ENCODE data around the gene TLE3.

TLE3 gene

DNA sequence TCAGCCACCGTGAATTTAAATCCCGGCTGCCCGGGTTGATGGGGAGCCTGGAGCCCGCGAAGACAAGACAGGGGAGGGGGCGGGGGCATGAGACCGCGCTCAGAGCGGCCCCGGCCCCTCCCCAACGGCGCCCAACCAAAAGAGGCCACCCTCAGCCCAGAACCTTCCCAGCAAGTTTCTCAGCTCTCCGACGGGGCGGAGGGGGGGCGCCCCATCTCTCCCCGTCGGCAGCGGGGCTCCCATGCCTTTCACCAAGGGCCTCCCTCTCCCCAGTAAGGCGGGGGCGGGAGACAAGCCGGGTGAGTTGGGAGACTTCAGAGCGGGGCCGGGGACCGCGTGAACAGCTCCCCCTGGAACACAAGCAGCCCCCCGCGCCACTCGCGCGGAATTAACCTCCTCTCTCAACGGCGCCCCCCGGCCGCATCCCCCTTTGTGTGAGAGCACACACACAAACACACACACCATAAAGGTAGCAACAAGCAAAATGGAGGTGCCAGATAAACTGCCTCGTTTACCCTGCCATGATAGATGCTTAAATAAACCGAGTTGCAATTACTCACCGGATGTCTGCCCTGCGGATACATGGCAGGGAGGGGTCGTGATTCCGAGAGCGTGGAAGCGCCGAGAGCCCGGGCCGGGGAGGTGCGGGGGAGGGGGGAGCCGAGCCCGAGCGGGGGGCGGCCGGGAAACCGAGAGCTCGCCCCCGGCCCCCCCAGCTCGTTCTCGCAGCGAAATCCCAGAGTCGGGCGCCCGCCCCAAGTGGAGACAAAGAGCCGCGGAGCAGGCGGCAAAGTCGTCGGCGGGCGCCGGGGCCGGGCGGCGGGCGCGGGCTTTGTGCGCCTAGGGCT is 1.3 kb downstream of the TLE3 start:
- H3K9me3 ChIP-seq (ENCODE audit: control insufficient read depth in 1 of 2, low read length in 2 of 2) = no peaks in the 10 kb centered on the region
- H3K4me1 ChIP-seq (ENCODE audit: control insufficient read depth in 1 of 2, insufficient read depth in 2 of 2, low read length in 2 of 2) = peaks cover 20 to 53% of the 10 kb centered on the region in 2 donors
- peak overlapping the region; percentile 56 for H3K27ac ChIP-seq (ENCODE audit: low read length)

DNA sequence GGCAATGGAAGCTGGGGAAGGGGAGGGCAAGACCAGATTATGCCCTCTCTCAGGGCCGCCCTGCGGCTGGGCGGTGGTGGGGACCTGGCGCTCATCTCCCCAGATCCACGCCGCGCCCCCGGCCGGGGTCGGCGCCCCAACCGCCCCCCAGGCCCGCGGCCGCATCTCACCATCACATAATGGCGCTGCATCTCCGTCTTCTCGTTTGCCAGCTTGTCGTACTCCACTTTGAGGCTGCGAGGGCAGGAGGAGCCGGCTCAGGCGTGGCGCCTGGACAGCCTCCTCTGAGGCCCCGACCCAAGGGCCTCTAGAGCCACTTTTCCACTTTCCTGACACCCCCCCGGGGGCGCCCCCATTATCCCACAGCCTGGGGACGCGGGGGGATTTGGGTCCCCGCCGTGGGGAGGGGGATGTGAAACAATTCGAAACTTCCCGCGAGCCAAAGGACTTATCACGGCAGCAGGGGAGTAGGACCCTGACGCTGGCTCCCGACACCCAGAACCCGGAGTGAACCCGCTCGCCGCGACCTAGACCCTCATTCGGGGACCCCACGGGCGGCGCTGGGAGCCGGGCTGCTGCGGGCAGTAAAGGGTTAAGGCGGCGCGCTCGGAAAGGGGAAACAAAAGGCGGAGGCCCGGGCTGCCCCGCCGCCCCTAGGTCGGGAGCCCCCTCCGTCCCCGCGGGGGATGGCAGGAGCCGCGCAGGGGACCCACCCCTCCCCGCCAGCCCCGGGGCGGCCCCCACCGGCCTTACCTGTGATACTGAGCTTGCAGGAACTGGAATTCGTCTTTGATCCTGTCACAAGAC is 2.1 kb downstream of the TLE3 start:
- Histone ChIP-seq H3K9me3 (ENCODE audit: control insufficient read depth in 1 of 2, low read length in 2 of 2) (no peaks in the 10 kb centered on the region), H3K27ac (ENCODE audit: low read length) (peak overlapping the region; percentile 47), H3K36me3 (ENCODE audit: control insufficient read depth in 1 of 2, insufficient read depth in 2 of 2, low read length in 2 of 2) (peaks cover 0 to 5% of the 10 kb centered on the region in 2 donors), H3K4me1 (ENCODE audit: control insufficient read depth in 1 of 2, insufficient read depth in 2 of 2, low read length in 2 of 2) (peaks cover 24 to 50% of the 10 kb centered on the region in 2 donors), H3K27me3 (ENCODE audit: low read depth, low read length) (no peaks in the 10 kb centered on the region), H3K4me3 (ENCODE audit: low read depth in 1 of 2, low read length in 2 of 2) (peak overlapping the region; percentile 80 to 91)

More for the DNA sequence above, 1.3 kb downstream of the TLE3 start:
- Histone ChIP-seq H3K4me3 (ENCODE audit: low read depth in 1 of 2, low read length in 2 of 2) (peak overlapping the region; percentile 80 to 91), H3K27me3 (ENCODE audit: low read depth, low read length) (no peaks in the 10 kb centered on the region), H3K36me3 (ENCODE audit: control insufficient read depth in 1 of 2, insufficient read depth in 2 of 2, low read length in 2 of 2) (peaks cover 0 to 5% of the 10 kb centered on the region in 2 donors)

DNA sequence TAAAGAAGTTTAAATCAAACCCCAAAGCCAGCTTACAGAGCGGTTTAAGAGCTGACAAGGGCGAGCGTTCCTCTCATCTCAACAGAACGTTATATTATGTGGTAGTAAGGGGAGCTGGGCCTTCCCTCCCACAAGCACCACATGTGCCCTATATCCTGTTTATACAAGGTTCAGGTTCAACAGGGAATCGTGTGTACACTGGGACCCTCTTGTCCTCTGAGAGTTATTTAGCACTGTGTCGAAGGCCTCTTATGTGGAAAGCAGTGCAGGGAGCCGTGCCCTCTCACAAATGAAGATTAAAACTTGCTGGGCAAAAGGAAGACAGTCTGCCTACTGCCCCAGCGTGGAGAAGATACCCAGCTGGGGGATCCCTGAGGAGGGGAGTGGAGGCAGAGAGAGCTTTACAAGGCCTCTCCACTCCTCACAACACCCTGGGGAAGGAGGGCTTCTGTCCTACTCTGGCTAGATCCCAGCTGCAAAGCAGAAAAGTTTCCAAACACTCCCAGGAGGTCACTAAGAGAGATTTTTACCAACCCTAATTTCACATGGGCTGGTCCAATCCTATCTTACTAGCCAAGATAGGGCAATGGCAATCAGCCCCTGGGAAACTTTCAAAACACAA is 2.9 kb downstream of the TLE3 start:
- H3K4me1 ChIP-seq (ENCODE audit: control insufficient read depth in 1 of 2, insufficient read depth in 2 of 2, low read length in 2 of 2) = peaks cover 24 to 45% of the 10 kb centered on the region in 2 donors
- H3K27ac ChIP-seq (ENCODE audit: low read length) = peak overlapping the region; percentile 47
- H3K36me3 ChIP-seq (ENCODE audit: control insufficient read depth in 1 of 2, insufficient read depth in 2 of 2, low read length in 2 of 2) = peaks cover 0 to 5% of the 10 kb centered on the region in 2 donors
- H3K27me3 ChIP-seq (ENCODE audit: low read depth, low read length) = no peaks in the 10 kb centered on the region
- peak overlapping the region; percentile 57 to 91 for H3K4me3 ChIP-seq (ENCODE audit: low read depth in 1 of 2, low read length in 2 of 2)
- H3K9me3 ChIP-seq (ENCODE audit: control insufficient read depth in 1 of 2, low read length in 2 of 2) = no peaks in the 10 kb centered on the region

DNA sequence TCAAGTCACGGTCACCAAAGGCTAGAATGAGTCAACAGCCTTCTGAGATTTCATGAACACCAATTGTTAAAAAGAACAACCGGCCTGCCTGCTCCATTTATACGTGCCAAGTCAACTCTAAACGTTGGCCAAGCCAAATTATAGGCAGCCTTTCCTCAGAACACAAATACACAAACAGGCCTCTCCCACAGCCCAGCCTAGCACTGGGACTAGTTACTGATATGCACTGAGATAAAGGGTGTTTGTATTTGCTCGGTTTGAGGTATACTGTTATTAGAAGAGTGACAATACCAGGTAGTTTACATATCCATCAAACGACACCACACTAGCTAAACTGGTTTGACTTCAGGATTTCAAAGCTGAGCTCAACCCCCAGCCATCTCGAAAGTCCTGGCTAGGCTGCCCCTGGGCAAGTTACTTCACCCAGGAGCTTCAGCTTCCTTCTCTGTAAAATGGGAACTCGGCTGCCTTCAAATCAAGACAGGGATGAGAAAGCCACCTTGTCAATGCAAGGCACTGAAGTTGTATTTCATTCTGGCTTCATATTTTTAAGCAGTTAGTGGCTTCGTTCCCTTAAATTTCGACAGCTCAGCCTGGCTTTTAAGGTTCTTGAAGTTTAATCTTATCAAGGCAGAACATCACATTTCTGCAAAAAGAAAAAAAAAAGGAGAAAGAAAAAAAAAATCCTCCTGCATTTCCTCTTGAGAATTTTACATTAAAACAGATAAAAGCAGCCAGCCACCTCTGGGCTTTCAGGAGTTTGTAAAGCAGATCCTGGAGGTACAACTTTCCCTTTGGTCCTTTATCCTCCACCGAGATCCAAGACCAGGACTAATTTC is 4.0 kb downstream of the TLE3 start:
- H3K27ac ChIP-seq (ENCODE audit: low read length) = no peak overlapping the region
- peaks cover 30 to 54% of the 10 kb centered on the region in 2 donors for H3K4me1 ChIP-seq (ENCODE audit: control insufficient read depth in 1 of 2, insufficient read depth in 2 of 2, low read length in 2 of 2)
- peak overlapping the region; percentile 17 to 34 for H3K4me3 ChIP-seq (ENCODE audit: low read depth in 1 of 2, low read length in 2 of 2)
- peaks cover 0 to 5% of the 10 kb centered on the region in 2 donors for H3K36me3 ChIP-seq (ENCODE audit: control insufficient read depth in 1 of 2, insufficient read depth in 2 of 2, low read length in 2 of 2)
- no peaks in the 10 kb centered on the region for H3K27me3 ChIP-seq (ENCODE audit: low read depth, low read length)
- no peaks in the 10 kb centered on the region for H3K9me3 ChIP-seq (ENCODE audit: control insufficient read depth in 1 of 2, low read length in 2 of 2)

DNA sequence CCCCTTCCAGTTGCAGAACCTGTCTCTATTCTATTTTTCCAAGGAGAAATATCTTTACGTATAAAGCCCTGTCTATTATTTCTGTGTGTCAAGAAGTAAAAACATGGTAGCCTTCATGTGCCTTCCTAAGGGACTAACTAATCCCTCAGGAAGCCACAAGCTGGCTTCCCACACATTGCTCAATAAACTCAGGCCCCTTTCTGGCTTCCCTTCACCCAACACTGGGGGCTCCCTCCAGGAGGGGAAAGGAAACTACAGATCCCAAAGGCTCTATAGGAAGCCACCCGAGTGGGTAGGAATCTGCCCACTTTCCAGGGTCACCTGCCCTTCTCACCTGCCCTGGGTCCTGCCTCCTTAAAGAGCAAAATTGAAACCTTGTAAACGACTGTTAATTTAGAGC is 4.6 kb downstream of the TLE3 start:
- H3K36me3 ChIP-seq (ENCODE audit: control insufficient read depth in 1 of 2, insufficient read depth in 2 of 2, low read length in 2 of 2) = peaks cover 0 to 5% of the 10 kb centered on the region in 2 donors
- peaks cover 27 to 54% of the 10 kb centered on the region in 2 donors for H3K4me1 ChIP-seq (ENCODE audit: control insufficient read depth in 1 of 2, insufficient read depth in 2 of 2, low read length in 2 of 2)
- H3K4me3 ChIP-seq (ENCODE audit: low read depth in 1 of 2, low read length in 2 of 2) = peak overlapping the region; percentile 17 to 34
- no peak overlapping the region for H3K27ac ChIP-seq (ENCODE audit: low read length)
- H3K27me3 ChIP-seq (ENCODE audit: low read depth, low read length) = no peaks in the 10 kb centered on the region
- no peaks in the 10 kb centered on the region for H3K9me3 ChIP-seq (ENCODE audit: control insufficient read depth in 1 of 2, low read length in 2 of 2)

DNA sequence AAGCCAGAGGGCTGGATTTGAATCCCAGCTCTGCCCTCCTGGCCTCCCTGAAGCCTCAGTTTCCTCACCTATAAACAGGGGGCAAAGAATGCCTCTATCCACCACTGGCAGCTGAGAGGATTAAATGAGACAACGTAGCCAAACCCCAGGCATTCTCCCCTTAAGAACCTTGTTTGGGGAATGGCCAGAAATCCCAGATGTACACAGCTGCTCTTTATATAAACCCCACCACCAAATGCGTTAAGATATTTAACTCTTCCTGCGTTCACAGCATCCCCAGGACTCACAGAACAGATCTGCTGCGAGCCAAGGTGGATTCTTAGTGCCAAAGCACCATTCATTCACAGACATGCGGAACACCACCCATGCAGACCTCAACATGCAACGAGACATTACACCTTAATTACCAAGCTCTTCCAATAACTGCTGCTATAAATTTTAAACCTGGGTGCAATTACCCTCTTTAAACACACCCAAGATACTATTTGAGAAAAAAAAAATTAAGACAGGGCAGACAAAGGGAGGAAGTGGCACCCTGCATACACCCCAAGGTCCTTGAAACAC is 5.2 kb downstream of the TLE3 start:
- peaks cover 0 to 5% of the 10 kb centered on the region in 2 donors for H3K36me3 ChIP-seq (ENCODE audit: control insufficient read depth in 1 of 2, insufficient read depth in 2 of 2, low read length in 2 of 2)
- no peaks in the 10 kb centered on the region for H3K27me3 ChIP-seq (ENCODE audit: low read depth, low read length)
- H3K4me1 ChIP-seq (ENCODE audit: control insufficient read depth in 1 of 2, insufficient read depth in 2 of 2, low read length in 2 of 2) = peaks cover 26 to 54% of the 10 kb centered on the region in 2 donors
- H3K9me3 ChIP-seq (ENCODE audit: control insufficient read depth in 1 of 2, low read length in 2 of 2) = no peaks in the 10 kb centered on the region
- no peak overlapping the region for H3K27ac ChIP-seq (ENCODE audit: low read length)
- peak overlapping the region; percentile 17 to 34 for H3K4me3 ChIP-seq (ENCODE audit: low read depth in 1 of 2, low read length in 2 of 2)

DNA sequence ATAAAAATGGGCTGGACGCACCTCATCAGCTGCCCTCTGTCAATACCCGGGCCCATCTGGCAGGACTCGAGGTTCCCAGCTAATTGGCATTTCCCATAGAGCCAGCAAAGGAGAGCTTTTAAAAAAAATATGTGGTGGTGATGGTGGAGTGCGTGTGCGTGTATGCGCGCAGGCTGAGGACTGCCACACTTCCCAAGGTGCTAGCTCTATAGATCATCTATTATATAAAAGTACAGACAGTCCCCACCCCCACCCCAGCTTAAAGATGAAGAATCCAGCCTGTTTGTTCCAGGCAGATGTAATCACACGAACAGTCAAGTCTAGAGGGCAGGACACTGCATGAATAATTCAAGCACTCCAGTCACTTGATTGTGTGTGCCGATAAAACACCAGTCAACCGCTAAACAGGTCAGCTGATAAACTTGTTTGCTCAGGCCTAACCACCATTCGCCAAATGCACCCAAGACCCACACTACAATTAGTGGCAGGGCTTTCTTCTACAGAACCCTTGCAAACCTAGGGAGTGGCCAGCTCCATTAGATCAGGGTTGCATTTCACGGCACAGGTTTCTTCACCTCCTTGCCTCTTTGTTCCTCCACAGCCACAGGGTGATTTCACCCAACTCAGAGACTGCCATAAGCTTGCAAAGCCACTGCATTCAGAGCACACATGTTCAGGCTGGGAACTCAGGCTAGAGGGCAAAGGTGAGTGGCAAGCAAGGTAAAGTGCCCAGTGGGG is 5.8 kb downstream of the TLE3 start:
- Histone ChIP-seq H3K4me1 (ENCODE audit: control insufficient read depth in 1 of 2, insufficient read depth in 2 of 2, low read length in 2 of 2) (peaks cover 26 to 54% of the 10 kb centered on the region in 2 donors), H3K27ac (ENCODE audit: low read length) (no peak overlapping the region), H3K36me3 (ENCODE audit: control insufficient read depth in 1 of 2, insufficient read depth in 2 of 2, low read length in 2 of 2) (peaks cover 0 to 5% of the 10 kb centered on the region in 2 donors), H3K27me3 (ENCODE audit: low read depth, low read length) (no peaks in the 10 kb centered on the region), H3K4me3 (ENCODE audit: low read depth in 1 of 2, low read length in 2 of 2) (peak overlapping the region in 1 of 2 donors; percentile 34), H3K9me3 (ENCODE audit: control insufficient read depth in 1 of 2, low read length in 2 of 2) (no peaks in the 10 kb centered on the region)

DNA sequence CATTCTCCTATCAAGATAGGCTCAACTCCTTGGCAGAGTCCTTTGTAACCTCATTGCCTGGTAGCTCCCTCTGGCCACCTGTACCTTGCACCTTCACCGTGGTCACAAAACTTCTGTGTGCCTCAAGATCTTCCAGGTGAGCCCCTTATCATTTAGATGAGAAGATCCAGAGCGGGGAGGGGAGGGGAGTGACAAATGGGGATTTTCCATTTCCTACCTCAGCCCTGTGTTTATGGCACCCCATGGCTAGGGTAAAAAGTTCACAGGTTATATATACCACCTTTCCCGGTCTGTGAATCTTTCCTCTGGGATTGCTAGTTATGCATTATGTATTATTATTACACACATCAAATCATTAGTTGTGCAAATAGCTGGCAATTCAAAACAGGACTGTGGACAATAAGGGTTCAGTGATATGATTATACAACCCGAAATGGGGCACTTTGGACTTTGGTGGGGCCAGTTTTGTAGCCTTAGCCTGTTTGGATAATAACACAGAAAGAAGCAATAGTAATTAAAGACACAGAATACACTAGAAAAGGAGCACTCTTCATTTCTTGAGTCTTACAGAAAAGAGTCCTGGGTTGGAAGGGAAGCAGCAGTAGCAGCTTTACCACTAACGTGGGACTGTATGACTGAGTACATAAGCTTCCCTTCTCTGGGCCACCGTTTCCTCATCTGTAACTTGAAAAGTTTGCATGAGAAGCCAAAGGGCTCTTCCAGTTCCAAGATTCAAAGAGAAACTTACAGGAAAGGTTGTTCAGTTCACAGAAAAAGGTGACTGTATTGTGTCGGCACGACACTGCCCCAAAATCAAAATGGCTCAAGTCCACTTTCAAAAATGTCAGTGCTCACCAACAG is 7.1 kb downstream of the TLE3 start:
- Histone ChIP-seq H3K4me1 (ENCODE audit: control insufficient read depth in 1 of 2, insufficient read depth in 2 of 2, low read length in 2 of 2) (peaks cover 26 to 54% of the 10 kb centered on the region in 2 donors), H3K27me3 (ENCODE audit: low read depth, low read length) (no peaks in the 10 kb centered on the region), H3K4me3 (ENCODE audit: low read depth in 1 of 2, low read length in 2 of 2) (no peak overlapping the region), H3K27ac (ENCODE audit: low read length) (no peak overlapping the region), H3K36me3 (ENCODE audit: control insufficient read depth in 1 of 2, insufficient read depth in 2 of 2, low read length in 2 of 2) (peaks cover 2 to 12% of the 10 kb centered on the region in 2 donors), H3K9me3 (ENCODE audit: control insufficient read depth in 1 of 2, low read length in 2 of 2) (no peaks in the 10 kb centered on the region)

DNA sequence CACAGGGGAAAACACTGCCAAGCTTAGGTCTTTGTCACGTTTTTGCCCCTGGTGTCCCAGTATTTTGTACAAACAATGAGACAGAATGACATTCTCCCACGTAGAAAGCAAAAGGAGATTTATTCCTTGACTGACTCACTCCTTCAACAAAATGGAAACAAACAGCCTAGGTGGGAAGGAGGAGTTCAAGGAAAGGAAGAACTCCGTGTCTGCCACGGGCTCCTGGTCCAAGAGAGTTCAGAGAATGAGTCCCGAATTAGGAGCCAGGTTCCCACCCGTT is 8.1 kb downstream of the TLE3 start:
- Histone ChIP-seq H3K27me3 (ENCODE audit: low read depth, low read length) (no peaks in the 10 kb centered on the region), H3K9me3 (ENCODE audit: control insufficient read depth in 1 of 2, low read length in 2 of 2) (no peaks in the 10 kb centered on the region), H3K4me1 (ENCODE audit: control insufficient read depth in 1 of 2, insufficient read depth in 2 of 2, low read length in 2 of 2) (peaks cover 22 to 44% of the 10 kb centered on the region in 2 donors), H3K27ac (ENCODE audit: low read length) (peak overlapping the region; percentile 10), H3K4me3 (ENCODE audit: low read depth in 1 of 2, low read length in 2 of 2) (no peak overlapping the region), H3K36me3 (ENCODE audit: control insufficient read depth in 1 of 2, insufficient read depth in 2 of 2, low read length in 2 of 2) (peaks cover 8 to 21% of the 10 kb centered on the region in 2 donors)
